DND-41 (cell line): ENCODE data around the gene KDELR3.

ENCODE experiments used
- ATAC-seq: fragments of 200-7000 bp; cut with Tn5 transposase; 3 replicates; pipeline ENCODE4 v1.9.1; 2021; ENCODE audit warnings: low read depth; ENCODE audit not compliant: insufficient read depth
- DNase-seq: peaks from one replicate; pipeline ENCODE4 v3.0.0-alpha.2; 2020
- H2AFZ ChIP-seq: 2 replicates; pipeline ENCODE4 v1.6.0; 2012; ENCODE audit warnings: low read depth, low read length
- H3K27ac ChIP-seq: 2 replicates; pipeline ENCODE4 v1.5.1; 2012; ENCODE audit warnings: low read length, inconsistent platforms
- H3K27me3 ChIP-seq: fragments of 200-600 bp; sonication (generic); 2 replicates; pipeline ENCODE4 v1.6.0; 2012; ENCODE audit warnings: low read length, mild to moderate bottlenecking, inconsistent platforms; ENCODE audit not compliant: insufficient read depth, poor library complexity
- H3K36me3 ChIP-seq: 2 replicates; pipeline ENCODE4 v1.5.1; 2012; ENCODE audit warnings: low read length, inconsistent platforms; ENCODE audit not compliant: insufficient read depth
- H3K4me1 ChIP-seq: 2 replicates; pipeline ENCODE4 v1.5.1; 2012; ENCODE audit warnings: mild to moderate bottlenecking, low read length; ENCODE audit not compliant: insufficient read depth
- H3K4me2 ChIP-seq: 2 replicates; pipeline ENCODE4 v1.6.0; 2012; ENCODE audit warnings: mild to moderate bottlenecking, moderate library complexity, low read length, inconsistent platforms; ENCODE audit not compliant: insufficient read depth
- H3K4me3 ChIP-seq, 2 experiments: fragments of 200-600 bp in 1 of 2; shearing (Covaris generic) in 1 of 2; 2 replicates each; pipeline ENCODE4 v1.5.1; 2012 to 2016; ENCODE audit warnings: inconsistent platforms in 2 of 2, low read length in 2 of 2, mild to moderate bottlenecking in 2 of 2, low read depth in 1 of 2, moderate library complexity in 1 of 2
- H3K79me2 ChIP-seq: 2 replicates; pipeline ENCODE4 v1.6.0; 2012; ENCODE audit warnings: low read length, inconsistent platforms; ENCODE audit not compliant: insufficient read depth
- H3K9ac ChIP-seq: 2 replicates; pipeline ENCODE4 v1.6.0; 2012; ENCODE audit warnings: low read depth, mild to moderate bottlenecking, inconsistent platforms, low read length, moderate library complexity
- H3K9me3 ChIP-seq: 2 replicates; pipeline ENCODE4 v1.5.1; 2012; ENCODE audit warnings: low read length, moderate library complexity, mild to moderate bottlenecking, inconsistent platforms; ENCODE audit not compliant: insufficient read depth, severe bottlenecking
- H4K20me1 ChIP-seq: 2 replicates; pipeline ENCODE4 v1.6.0; 2012; ENCODE audit warnings: low read length; ENCODE audit not compliant: insufficient read depth
- CTCF ChIP-seq: IDR thresholded peaks from 2 replicates; pipeline ENCODE4 v1.5.1; 2012; ENCODE audit warnings: borderline replicate concordance, low read length, moderate library complexity, mild to moderate bottlenecking; ENCODE audit not compliant: poor library complexity, severe bottlenecking; ENCODE audit errors: extremely low read depth
- EZH2 ChIP-seq: IDR thresholded peaks from 3 replicates; pipeline ENCODE4 v1.6.1; 2012; ENCODE audit warnings: borderline replicate concordance, low read depth, mild to moderate bottlenecking, moderate library complexity, low read length, inconsistent platforms; ENCODE audit not compliant: severe bottlenecking

KDELR3 gene

GRCh38 chr22:38456272-38456835 is 11.5 kb upstream of the KDELR3 start:
- ATAC-seq (no peak), DNase-seq (no peak)
- Histone ChIP-seq H3K4me1 (peaks cover 4% of the 10 kb centered on the region), H3K9me3 (no peaks in the 10 kb centered on the region), H3K27me3 (peaks cover 35% of the 10 kb centered on the region), H3K79me2 (no peaks in the 10 kb centered on the region), H3K9ac (no peak overlapping the region), H3K4me2 (no peak overlapping the region), H4K20me1 (peaks cover 17% of the 10 kb centered on the region), H3K36me3 (no peaks in the 10 kb centered on the region), H3K27ac (no peak overlapping the region), H3K4me3 (no peak overlapping the region), H2AFZ (no peak overlapping the region)
- no peak for TF ChIP-seq EZH2
- no peak for TF ChIP-seq CTCF

- Histone ChIP-seq H3K4me1 (peaks cover 11% of the 10 kb centered on the region), H3K9me3 (no peaks in the 10 kb centered on the region), H3K36me3 (no peaks in the 10 kb centered on the region), H3K79me2 (no peaks in the 10 kb centered on the region), H3K27ac (no peak overlapping the region), H3K9ac (no peak overlapping the region), H3K4me3 (no peak overlapping the region), H2AFZ (no peak overlapping the region), H3K4me2 (no peak overlapping the region), H3K27me3 (peaks cover 35% of the 10 kb centered on the region), H4K20me1 (peaks cover 18% of the 10 kb centered on the region)
- no peak for TF ChIP-seq EZH2
- TF ChIP-seq CTCF: no peak
- ATAC-seq (no peak), DNase-seq (no peak)
Measured at GRCh38 chr22:38456841-38457699, 10.8 kb upstream of the KDELR3 start.

GRCh38 chr22:38460426-38460840 is 7.5 kb upstream of the KDELR3 start:
- Histone ChIP-seq H3K9ac (no peak overlapping the region), H2AFZ (no peak overlapping the region), H3K4me2 (no peak overlapping the region), H3K79me2 (no peaks in the 10 kb centered on the region), H3K27me3 (peaks cover 53% of the 10 kb centered on the region), H3K36me3 (no peaks in the 10 kb centered on the region), H3K4me1 (peaks cover 14% of the 10 kb centered on the region), H4K20me1 (peaks cover 17% of the 10 kb centered on the region), H3K9me3 (no peaks in the 10 kb centered on the region), H3K4me3 (no peak overlapping the region), H3K27ac (no peak overlapping the region)
- no peak for ATAC-seq
- TF ChIP-seq EZH2 (no peak), CTCF (no peak)
- DNase-seq: no peak
